ENCODE data around the gene DOC2B.
A peak's percentile ranks its signal among the peaks of the same experiment; 100 is the strongest.

The DOC2B gene

GRCh38 chr17:146983-147761 is 34.3 kb downstream of the DOC2B start:
- H3K79me1 ChIP-seq (ENCODE audit: low read length), result no peaks in the 10 kb centered on the region
- H3K4me1 ChIP-seq (ENCODE audit: control insufficient read depth, low read depth, low read length), result no peaks in the 10 kb centered on the region
- H4K5ac ChIP-seq (ENCODE audit: low read length), result no peak overlapping the region
- no peak overlapping the region for H3K18ac ChIP-seq (ENCODE audit: low read length)
- no peak for DNase-seq
- no peak overlapping the region for H2BK15ac ChIP-seq (replicated peaks; ENCODE audit: low read depth)
- H3K27me3 ChIP-seq (ENCODE audit: insufficient read depth, low read length, poor library complexity), result no peaks in the 10 kb centered on the region
- H3K4me3 ChIP-seq (ENCODE audit: low read length), result no peak overlapping the region
- H3K9ac ChIP-seq (ENCODE audit: low read length), result no peak overlapping the region
- no peak overlapping the region for H2BK120ac ChIP-seq (ENCODE audit: low read depth, low read length)
- H2AK5ac ChIP-seq (ENCODE audit: low read length), result no peak overlapping the region
- H3K27ac ChIP-seq (ENCODE audit: low read depth, low read length), result no peak overlapping the region
- no peak overlapping the region for H3K4me2 ChIP-seq (ENCODE audit: low read length)
- H3K4ac ChIP-seq (ENCODE audit: low read depth, low read length), result no peak overlapping the region
- H3K23ac ChIP-seq (ENCODE audit: low read length), result no peak overlapping the region
- no peak overlapping the region for H4K8ac ChIP-seq (ENCODE audit: low read depth, low read length)
- no peak overlapping the region for H3K56ac ChIP-seq (ENCODE audit: low read length)
- H3K79me2 ChIP-seq (ENCODE audit: control insufficient read depth, insufficient read depth, low read length), result no peaks in the 10 kb centered on the region
- no CpG with 5 or more reads among the region's 27 CpGs for WGBS (ENCODE audit: extremely low coverage, insufficient coverage, low lambda C conversion rate)
- H2BK5ac ChIP-seq (ENCODE audit: low read length), result no peak overlapping the region
- H3K36me3 ChIP-seq (ENCODE audit: control insufficient read depth, insufficient read depth, low read length), result peaks cover 2% of the 10 kb centered on the region

GRCh38 chr17:146546-146945 is 34.9 kb downstream of the DOC2B start:
- H2BK120ac ChIP-seq (ENCODE audit: low read depth, low read length), result no peak overlapping the region
- H3K18ac ChIP-seq (ENCODE audit: low read length), result no peak overlapping the region
- no peak overlapping the region for H3K27ac ChIP-seq (ENCODE audit: low read depth, low read length)
- no peak overlapping the region for H4K8ac ChIP-seq (ENCODE audit: low read depth, low read length)
- no peak overlapping the region for H3K4ac ChIP-seq (ENCODE audit: low read depth, low read length)
- WGBS (ENCODE audit: extremely low coverage, insufficient coverage, low lambda C conversion rate), result no CpG with 5 or more reads among the region's 10 CpGs
- peak; percentile 38 for DNase-seq
- no peaks in the 10 kb centered on the region for H3K79me1 ChIP-seq (ENCODE audit: low read length)
- no peak overlapping the region for H3K56ac ChIP-seq (ENCODE audit: low read length)
- H3K36me3 ChIP-seq (ENCODE audit: control insufficient read depth, insufficient read depth, low read length), result peaks cover 2% of the 10 kb centered on the region
- no peak overlapping the region for H3K23ac ChIP-seq (ENCODE audit: low read length)
- no peak overlapping the region for H3K4me2 ChIP-seq (ENCODE audit: low read length)
- no peaks in the 10 kb centered on the region for H3K27me3 ChIP-seq (ENCODE audit: insufficient read depth, low read length, poor library complexity)
- no peak overlapping the region for H2BK15ac ChIP-seq (replicated peaks; ENCODE audit: low read depth)
- no peak overlapping the region for H2BK5ac ChIP-seq (ENCODE audit: low read length)
- no peak overlapping the region for H4K5ac ChIP-seq (ENCODE audit: low read length)
- no peak overlapping the region for H3K4me3 ChIP-seq (ENCODE audit: low read length)
- H3K4me1 ChIP-seq (ENCODE audit: control insufficient read depth, low read depth, low read length), result no peaks in the 10 kb centered on the region
- H2AK5ac ChIP-seq (ENCODE audit: low read length), result no peak overlapping the region
- no peaks in the 10 kb centered on the region for H3K79me2 ChIP-seq (ENCODE audit: control insufficient read depth, insufficient read depth, low read length)
- H3K9ac ChIP-seq (ENCODE audit: low read length), result no peak overlapping the region

- no peak overlapping the region for H2BK15ac ChIP-seq (replicated peaks; ENCODE audit: low read depth)
- peaks cover 2% of the 10 kb centered on the region for H3K36me3 ChIP-seq (ENCODE audit: control insufficient read depth, insufficient read depth, low read length)
- no peak for DNase-seq
- no peak overlapping the region for H3K23ac ChIP-seq (ENCODE audit: low read length)
- no peak overlapping the region for H4K8ac ChIP-seq (ENCODE audit: low read depth, low read length)
- no peaks in the 10 kb centered on the region for H3K4me1 ChIP-seq (ENCODE audit: control insufficient read depth, low read depth, low read length)
- H2AK5ac ChIP-seq (ENCODE audit: low read length), result no peak overlapping the region
- no peaks in the 10 kb centered on the region for H3K27me3 ChIP-seq (ENCODE audit: insufficient read depth, low read length, poor library complexity)
- WGBS (ENCODE audit: extremely low coverage, insufficient coverage, low lambda C conversion rate), result no CpG with 5 or more reads among the region's 16 CpGs
- no peak overlapping the region for H3K9ac ChIP-seq (ENCODE audit: low read length)
- no peak overlapping the region for H3K56ac ChIP-seq (ENCODE audit: low read length)
- H3K79me2 ChIP-seq (ENCODE audit: control insufficient read depth, insufficient read depth, low read length), result no peaks in the 10 kb centered on the region
- no peak overlapping the region for H3K18ac ChIP-seq (ENCODE audit: low read length)
- H3K4ac ChIP-seq (ENCODE audit: low read depth, low read length), result no peak overlapping the region
- H3K4me3 ChIP-seq (ENCODE audit: low read length), result no peak overlapping the region
- H3K79me1 ChIP-seq (ENCODE audit: low read length), result no peaks in the 10 kb centered on the region
- no peak overlapping the region for H2BK5ac ChIP-seq (ENCODE audit: low read length)
- no peak overlapping the region for H2BK120ac ChIP-seq (ENCODE audit: low read depth, low read length)
- no peak overlapping the region for H3K4me2 ChIP-seq (ENCODE audit: low read length)
- H3K27ac ChIP-seq (ENCODE audit: low read depth, low read length), result no peak overlapping the region
- no peak overlapping the region for H4K5ac ChIP-seq (ENCODE audit: low read length)
These were observed 35.5 kb downstream of the DOC2B start for GRCh38 chr17:145671-146541.

- Histone ChIP-seq H3K4me3 (ENCODE audit: low read length) (no peak overlapping the region), H2BK15ac (replicated peaks; ENCODE audit: low read depth) (no peak overlapping the region), H4K5ac (ENCODE audit: low read length) (no peak overlapping the region), H3K9ac (ENCODE audit: low read length) (no peak overlapping the region), H3K23ac (ENCODE audit: low read length) (no peak overlapping the region), H3K27ac (ENCODE audit: low read depth, low read length) (no peak overlapping the region), H3K79me1 (ENCODE audit: low read length) (no peaks in the 10 kb centered on the region), H2BK120ac (ENCODE audit: low read depth, low read length) (no peak overlapping the region), H2BK5ac (ENCODE audit: low read length) (no peak overlapping the region), H3K18ac (ENCODE audit: low read length) (no peak overlapping the region), H3K4me2 (ENCODE audit: low read length) (no peak overlapping the region), H2AK5ac (ENCODE audit: low read length) (no peak overlapping the region), H3K79me2 (ENCODE audit: control insufficient read depth, insufficient read depth, low read length) (no peaks in the 10 kb centered on the region), H4K8ac (ENCODE audit: low read depth, low read length) (no peak overlapping the region), H3K27me3 (ENCODE audit: insufficient read depth, low read length, poor library complexity) (no peaks in the 10 kb centered on the region), H3K4me1 (ENCODE audit: control insufficient read depth, low read depth, low read length) (no peaks in the 10 kb centered on the region), H3K56ac (ENCODE audit: low read length) (no peak overlapping the region), H3K4ac (ENCODE audit: low read depth, low read length) (no peak overlapping the region), H3K36me3 (ENCODE audit: control insufficient read depth, insufficient read depth, low read length) (no peaks in the 10 kb centered on the region)
- no CpG with 5 or more reads among the region's 7 CpGs for WGBS (ENCODE audit: extremely low coverage, insufficient coverage, low lambda C conversion rate)
- no peak for DNase-seq
These were observed 36.3 kb downstream of the DOC2B start for GRCh38 chr17:144936-145670.

- no peaks in the 10 kb centered on the region for H3K79me1 ChIP-seq (ENCODE audit: low read length)
- no peak overlapping the region for H2BK5ac ChIP-seq (ENCODE audit: low read length)
- H2BK120ac ChIP-seq (ENCODE audit: low read depth, low read length), result no peak overlapping the region
- H3K4me1 ChIP-seq (ENCODE audit: control insufficient read depth, low read depth, low read length), result no peaks in the 10 kb centered on the region
- no peaks in the 10 kb centered on the region for H3K79me2 ChIP-seq (ENCODE audit: control insufficient read depth, insufficient read depth, low read length)
- peak; percentile 79 for DNase-seq
- H3K23ac ChIP-seq (ENCODE audit: low read length), result no peak overlapping the region
- no peak overlapping the region for H2AK5ac ChIP-seq (ENCODE audit: low read length)
- H3K27me3 ChIP-seq (ENCODE audit: insufficient read depth, low read length, poor library complexity), result no peaks in the 10 kb centered on the region
- no peak overlapping the region for H4K8ac ChIP-seq (ENCODE audit: low read depth, low read length)
- H3K9ac ChIP-seq (ENCODE audit: low read length), result no peak overlapping the region
- H4K5ac ChIP-seq (ENCODE audit: low read length), result no peak overlapping the region
- H3K4me3 ChIP-seq (ENCODE audit: low read length), result no peak overlapping the region
- no peak overlapping the region for H3K18ac ChIP-seq (ENCODE audit: low read length)
- no CpG with 5 or more reads among the region's 44 CpGs for WGBS (ENCODE audit: extremely low coverage, insufficient coverage, low lambda C conversion rate)
- H3K27ac ChIP-seq (ENCODE audit: low read depth, low read length), result no peak overlapping the region
- no peak overlapping the region for H3K56ac ChIP-seq (ENCODE audit: low read length)
- no peaks in the 10 kb centered on the region for H3K36me3 ChIP-seq (ENCODE audit: control insufficient read depth, insufficient read depth, low read length)
- H2BK15ac ChIP-seq (replicated peaks; ENCODE audit: low read depth), result no peak overlapping the region
- no peak overlapping the region for H3K4ac ChIP-seq (ENCODE audit: low read depth, low read length)
- H3K4me2 ChIP-seq (ENCODE audit: low read length), result no peak overlapping the region
These were observed 37.6 kb downstream of the DOC2B start for GRCh38 chr17:143785-144281.

Data from mesendoderm (in vitro differentiated cells).